Body of pancreas (tissue), 4 donors: Measurements from ENCODE around the gene SMIM35.

Experiments used
- CTCF ChIP-seq, 7 experiments: fragments of 450-650 bp in 4 of 7; fragments of 200-600 bp in 3 of 7; sonication (generic) in 3 of 7; IDR thresholded peaks; one replicate each; pipeline ENCODE4 v1.5.1; 2016 to 2019; ENCODE audit warnings: antibody characterized with exemption in 7 of 7
- POLR2A ChIP-seq, 3 donors: fragments of 450-650 bp; IDR thresholded peaks; one replicate each; pipeline ENCODE4 v1.6.1; 2016; ENCODE audit warnings: antibody characterized with exemption in 3 of 3, mild to moderate bottlenecking in 2 of 3

- TF ChIP-seq POLR2A (IDR thresholded peaks at IDR 0.05) (no peak), CTCF (IDR thresholded peaks at IDR 0.05) (no peak)
These were observed 12.0 kb downstream of the SMIM35 start for GRCh38 chr11:118074785-118075184.
